HFFc6 (cell line): Measurements from ENCODE around the gene GSG1L2. TPM values are rescaled to one million over a fixed set of nuclear protein-coding genes. Genes with fewer than 3 reads are reported as not detected.

Experiments
- DNase-seq: peaks from one replicate; pipeline ENCODE4 v3.0.0-alpha.2; 2018
- H3K27ac Mint-ChIP-seq: 2 replicates; pipeline ENCODE4 v1.8.0; 2020; ENCODE audit warnings: mild to moderate bottlenecking, mixed read lengths
- H3K27me3 Mint-ChIP-seq: 2 replicates; pipeline ENCODE4 v1.8.0; 2021; ENCODE audit warnings: mild to moderate bottlenecking, moderate library complexity, mixed read lengths; ENCODE audit not compliant: insufficient read depth
- H3K36me3 Mint-ChIP-seq: 2 replicates; pipeline ENCODE4 v1.8.0; 2021; ENCODE audit warnings: low read depth, mixed read lengths
- H3K4me1 Mint-ChIP-seq: 2 replicates; pipeline ENCODE4 v1.8.0; 2020; ENCODE audit warnings: low read depth, mixed read lengths
- H3K4me3 Mint-ChIP-seq: 2 replicates; pipeline ENCODE4 v1.8.0; 2020; ENCODE audit warnings: mild to moderate bottlenecking, moderate library complexity, mixed read lengths
- H3K9me3 Mint-ChIP-seq: 2 replicates; pipeline ENCODE4 v1.8.0; 2020; ENCODE audit warnings: mild to moderate bottlenecking, mixed read lengths
- total RNA-seq, 6 experiments: library from RNA; stranded (reverse); fragmentation: NEBNext Ultra II Directional; extraction: Animal tissue kit (Norgen Biotek cat#: 25700); gene quantifications; 2 replicates in 1 of 6; 3 replicates in 5 of 6; pipeline ENCODE4 v1.2.3, GENCODE V29; 2021
- TF ChIP-seq, protein P1 (sequence below): fragments of 200-600 bp; sonication (generic); IDR thresholded peaks from 2 replicates; pipeline ENCODE4 v1.5.0; 2021; ENCODE audit warnings: antibody characterized with exemption, mild to moderate bottlenecking

GSG1L2 gene
- total RNA-seq, 6 experiments from 2014 or later, result not detected

DNA sequence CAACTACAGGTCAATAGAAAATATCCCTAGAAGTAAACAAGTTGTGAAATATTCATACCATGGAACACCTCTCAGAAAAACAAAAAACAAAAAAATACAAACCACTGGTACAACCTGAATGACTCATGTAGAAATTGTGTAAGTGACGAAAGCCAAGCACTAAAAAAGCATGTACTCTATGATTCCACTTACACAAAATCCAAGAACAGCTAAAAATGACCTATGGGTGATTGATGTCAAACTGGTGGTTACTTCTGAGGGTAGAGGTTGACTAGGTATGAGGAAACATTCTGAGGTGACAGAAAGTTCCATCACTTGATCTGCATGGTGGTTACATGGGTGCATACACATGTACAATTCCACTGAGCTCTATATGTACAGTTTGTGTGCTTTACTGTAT, 61.6 kb downstream of the GSG1L2 start:
- no peak overlapping the region for H3K27ac Mint-ChIP-seq
- no peak for DNase-seq
- H3K9me3 Mint-ChIP-seq, result peaks cover 4% of the 10 kb centered on the region
- no peaks in the 10 kb centered on the region for H3K4me1 Mint-ChIP-seq
- H3K4me3 Mint-ChIP-seq, result no peak overlapping the region
- no peaks in the 10 kb centered on the region for H3K36me3 Mint-ChIP-seq
- TF ChIP-seq, protein P1, sequence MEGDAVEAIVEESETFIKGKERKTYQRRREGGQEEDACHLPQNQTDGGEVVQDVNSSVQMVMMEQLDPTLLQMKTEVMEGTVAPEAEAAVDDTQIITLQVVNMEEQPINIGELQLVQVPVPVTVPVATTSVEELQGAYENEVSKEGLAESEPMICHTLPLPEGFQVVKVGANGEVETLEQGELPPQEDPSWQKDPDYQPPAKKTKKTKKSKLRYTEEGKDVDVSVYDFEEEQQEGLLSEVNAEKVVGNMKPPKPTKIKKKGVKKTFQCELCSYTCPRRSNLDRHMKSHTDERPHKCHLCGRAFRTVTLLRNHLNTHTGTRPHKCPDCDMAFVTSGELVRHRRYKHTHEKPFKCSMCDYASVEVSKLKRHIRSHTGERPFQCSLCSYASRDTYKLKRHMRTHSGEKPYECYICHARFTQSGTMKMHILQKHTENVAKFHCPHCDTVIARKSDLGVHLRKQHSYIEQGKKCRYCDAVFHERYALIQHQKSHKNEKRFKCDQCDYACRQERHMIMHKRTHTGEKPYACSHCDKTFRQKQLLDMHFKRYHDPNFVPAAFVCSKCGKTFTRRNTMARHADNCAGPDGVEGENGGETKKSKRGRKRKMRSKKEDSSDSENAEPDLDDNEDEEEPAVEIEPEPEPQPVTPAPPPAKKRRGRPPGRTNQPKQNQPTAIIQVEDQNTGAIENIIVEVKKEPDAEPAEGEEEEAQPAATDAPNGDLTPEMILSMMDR, result no peak
- peaks cover 7% of the 10 kb centered on the region; the same call in 1 of the 2 replicates for H3K27me3 Mint-ChIP-seq

DNA sequence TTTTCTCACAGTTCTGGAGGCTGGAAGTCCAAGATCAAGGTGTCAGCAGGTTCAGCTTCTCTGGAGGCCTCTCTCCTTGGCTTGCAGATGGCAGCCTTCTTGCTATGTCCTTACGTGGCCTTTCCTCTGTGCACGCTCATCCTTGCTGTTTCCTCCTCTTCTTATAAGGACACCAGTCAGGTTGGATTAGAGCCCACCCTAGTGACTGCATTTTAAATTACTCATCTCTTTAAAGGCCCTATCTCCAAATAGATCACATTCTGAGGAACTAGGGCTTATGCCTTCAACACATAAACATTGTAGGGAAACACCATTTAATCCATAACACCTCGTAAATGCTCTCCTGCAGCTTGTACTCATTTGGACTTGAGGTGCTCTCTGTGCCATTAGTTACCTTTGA, 66.8 kb downstream of the GSG1L2 start:
- no peaks in the 10 kb centered on the region for H3K36me3 Mint-ChIP-seq
- peaks cover 7% of the 10 kb centered on the region; the same call in 1 of the 2 replicates for H3K27me3 Mint-ChIP-seq
- H3K27ac Mint-ChIP-seq, result no peak overlapping the region
- no peaks in the 10 kb centered on the region for H3K4me1 Mint-ChIP-seq
- H3K9me3 Mint-ChIP-seq, result peaks cover 8% of the 10 kb centered on the region
- H3K4me3 Mint-ChIP-seq, result no peak overlapping the region
- DNase-seq, result peak; percentile 35
- TF ChIP-seq, protein P1, result no peak

Other genes starting within 250 kb of the GSG1L2 start
- gene STX8, start 246.3 kb downstream of the GSG1L2 start, total RNA-seq, result 10 to 100 TPM; 48.9 to 73.8 (median 60.9) TPM
- gene CFAP52, start 245.4 kb downstream of the GSG1L2 start, total RNA-seq, result not detected
- under 1 TPM in 1 of 6 experiments, not detected in 5; 0.09 TPM for gene USP43, start 176.6 kb downstream of the GSG1L2 start, total RNA-seq
- not detected for gene DHRS7C, start 30.5 kb downstream of the GSG1L2 start, total RNA-seq
- gene GLP2R, start 3.8 kb upstream of the GSG1L2 start, total RNA-seq, result not detected
- not detected for gene RCVRN, start 83.2 kb upstream of the GSG1L2 start, total RNA-seq